OCI-LY7 (cell line): ENCODE results near the gene WDR37. TPM values are rescaled to one million over a fixed set of nuclear protein-coding genes. Genes with fewer than 3 reads are reported as not detected.

ENCODE experiments used
- BruUV-seq: library from RNA; stranded (reverse); fragments of 400-500 nt; replicated peaks from 2 replicates; lab custom pipeline; 2021; lab: Mats Ljungman, UMichigan
- CTCF ChIA-PET: fragments of 300-600 bp; sonication (Branson Sonifier 250); formaldehyde crosslinking; loops from one replicate; lab custom pipeline; 2022; ENCODE audit warnings: antibody characterized with exemption; ENCODE audit not compliant: unreplicated experiment; lab: Charles Lee
- POLR2A ChIA-PET: fragments of 300-600 bp; sonication (Branson Sonifier 250); formaldehyde crosslinking; loops from one replicate; lab custom pipeline; 2022; ENCODE audit warnings: antibody characterized with exemption; lab: Charles Lee
- DNase-seq: peaks from one replicate; pipeline ENCODE4 v3.0.0-alpha.2; 2015; ENCODE audit warnings: low spot score
- H2AFZ ChIP-seq: fragments of 200-600 bp; sonication (generic), shearing (Covaris generic); 2 replicates; pipeline ENCODE4 v1.6.1; 2014; ENCODE audit warnings: mild to moderate bottlenecking, antibody characterized with exemption, low read length, moderate library complexity
- H3K27ac ChIP-seq: fragments of 200-600 bp; sonication (generic); 2 replicates; pipeline ENCODE4 v1.5.1; 2014; ENCODE audit warnings: mixed run types, low read depth, mild to moderate bottlenecking, moderate library complexity, low read length, inconsistent platforms; ENCODE audit not compliant: poor library complexity, severe bottlenecking
- H3K36me3 ChIP-seq: fragments of 200-600 bp; sonication (generic); 2 replicates; pipeline ENCODE4 v1.6.1; 2014; ENCODE audit warnings: mild to moderate bottlenecking, antibody characterized with exemption, low read length, moderate library complexity, mixed read lengths; ENCODE audit not compliant: insufficient read depth
- H3K4me1 ChIP-seq: fragments of 200-600 bp; sonication (generic); 2 replicates; pipeline ENCODE4 v1.5.1; 2014; ENCODE audit warnings: mild to moderate bottlenecking, low read length; ENCODE audit not compliant: insufficient read depth, poor library complexity, severe bottlenecking
- H3K4me2 ChIP-seq: fragments of 200-600 bp; sonication (generic); 2 replicates; pipeline ENCODE4 v1.6.1; 2014; ENCODE audit warnings: mild to moderate bottlenecking, low read length
- H3K4me3 ChIP-seq: fragments of 200-600 bp; sonication (generic); 2 replicates; pipeline ENCODE4 v1.5.1; 2014; ENCODE audit warnings: mild to moderate bottlenecking, low read depth, low read length; ENCODE audit not compliant: poor library complexity, severe bottlenecking
- H3K79me2 ChIP-seq: fragments of 200-600 bp; sonication (generic); 2 replicates; pipeline ENCODE4 v1.6.1; 2016; ENCODE audit warnings: low read depth, mild to moderate bottlenecking, low read length, moderate library complexity, mixed read lengths; ENCODE audit not compliant: insufficient read depth
- H3K9me2 ChIP-seq: fragments of 200-600 bp; sonication (generic); 2 replicates; pipeline ENCODE4 v1.6.1; 2016; ENCODE audit warnings: mild to moderate bottlenecking, low read length, mixed read lengths; ENCODE audit not compliant: insufficient read depth
- H3K9me3 ChIP-seq: fragments of 200-600 bp; sonication (generic); 2 replicates; pipeline ENCODE4 v1.6.1; 2014; ENCODE audit warnings: mild to moderate bottlenecking, mixed run types, low read length, mixed read lengths
- H4K20me1 ChIP-seq: fragments of 200-600 bp; sonication (generic); 2 replicates; pipeline ENCODE4 v1.6.1; 2014; ENCODE audit warnings: mild to moderate bottlenecking, antibody characterized with exemption, low read length, moderate library complexity, mixed read lengths; ENCODE audit not compliant: insufficient read depth
- EZH2phosphoT487 ChIP-seq: fragments of 200-600 bp; sonication (generic); IDR thresholded peaks from 2 replicates; pipeline ENCODE4 v1.6.1; 2018; ENCODE audit warnings: low read depth, borderline replicate concordance, mild to moderate bottlenecking, mixed run types, antibody characterized with exemption, low read length, moderate library complexity, mixed read lengths
- intact Hi-C: fragments of 100-400 bp; cut with micrococcal nuclease; formaldehyde crosslinking; loops from one replicate; pipeline ENCODE4 v1.10.0; 2022; ENCODE audit not compliant: unreplicated experiment
- total RNA-seq, 2 experiments: library from RNA; depleted of rRNA in 1 of 2; stranded (reverse); fragments of >200 nt in 1 of 2; shearing (Covaris generic) in 1 of 2; gene quantifications; 2 replicates each; pipeline ENCODE4 v1.2.3, GENCODE V29; 2014 to 2022
- TF ChIP-seq, protein P1 (sequence below): fragments of 200-600 bp; sonication (generic); conservative IDR thresholded peaks from 2 replicates; pipeline ENCODE4 v1.5.1; 2014; ENCODE audit warnings: mild to moderate bottlenecking, antibody characterized with exemption, low read length, moderate library complexity, mixed read lengths

WDR37 gene
- total RNA-seq, 2 experiments from 2014 or later = 9.7 to 18.9 TPM

DNA sequence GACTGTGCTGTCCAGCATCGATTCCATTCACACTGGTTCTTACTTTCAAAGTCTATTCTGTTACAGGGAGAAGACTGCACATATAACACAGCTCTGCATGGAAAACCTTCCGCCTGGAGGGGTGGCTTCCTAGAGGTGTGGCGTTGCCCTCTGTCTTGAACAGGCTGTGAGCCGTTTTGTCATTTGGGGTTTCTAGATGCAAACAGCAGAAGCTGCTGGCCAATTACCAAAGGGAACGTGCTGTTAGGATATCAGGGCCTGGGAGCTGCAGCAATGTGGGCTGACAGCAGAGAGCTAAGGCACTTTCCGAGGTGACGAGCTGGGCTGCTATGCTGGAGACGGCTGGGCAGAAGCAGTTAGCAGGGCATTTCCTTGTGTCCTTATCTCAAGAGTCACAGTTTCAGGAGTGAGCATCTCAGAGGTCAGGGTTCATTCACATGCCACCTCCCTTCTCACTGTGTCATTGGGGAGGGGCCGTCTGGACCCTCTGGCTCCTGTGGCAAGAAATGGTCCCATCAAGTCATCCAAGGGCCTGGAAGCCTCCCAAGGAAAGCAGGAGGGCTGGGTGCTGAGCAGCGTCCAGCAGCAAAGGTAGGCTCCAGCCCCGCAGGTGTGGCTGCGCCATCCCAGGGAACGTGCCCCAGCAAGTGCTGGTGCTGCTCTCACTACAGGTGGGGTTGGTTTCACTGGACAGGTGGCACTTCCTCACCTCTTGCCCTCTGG is 106.5 kb downstream of the WDR37 start:
- Histone ChIP-seq H4K20me1 (no peaks in the 10 kb centered on the region), H3K36me3 (no peaks in the 10 kb centered on the region), H3K4me1 (no peaks in the 10 kb centered on the region), H3K79me2 (no peaks in the 10 kb centered on the region), H3K27ac (no peak overlapping the region), H3K9me2 (no peaks in the 10 kb centered on the region), H3K9me3 (no peaks in the 10 kb centered on the region), H2AFZ (no peak overlapping the region), H3K4me3 (no peak overlapping the region), H3K4me2 (no peak overlapping the region)
- ChIA-PET POLR2A (no interaction called here), CTCF (no interaction called here)
- DNase-seq = no peak
- TF ChIP-seq EZH2phosphoT487 = no peak
- TF ChIP-seq, protein P1, sequence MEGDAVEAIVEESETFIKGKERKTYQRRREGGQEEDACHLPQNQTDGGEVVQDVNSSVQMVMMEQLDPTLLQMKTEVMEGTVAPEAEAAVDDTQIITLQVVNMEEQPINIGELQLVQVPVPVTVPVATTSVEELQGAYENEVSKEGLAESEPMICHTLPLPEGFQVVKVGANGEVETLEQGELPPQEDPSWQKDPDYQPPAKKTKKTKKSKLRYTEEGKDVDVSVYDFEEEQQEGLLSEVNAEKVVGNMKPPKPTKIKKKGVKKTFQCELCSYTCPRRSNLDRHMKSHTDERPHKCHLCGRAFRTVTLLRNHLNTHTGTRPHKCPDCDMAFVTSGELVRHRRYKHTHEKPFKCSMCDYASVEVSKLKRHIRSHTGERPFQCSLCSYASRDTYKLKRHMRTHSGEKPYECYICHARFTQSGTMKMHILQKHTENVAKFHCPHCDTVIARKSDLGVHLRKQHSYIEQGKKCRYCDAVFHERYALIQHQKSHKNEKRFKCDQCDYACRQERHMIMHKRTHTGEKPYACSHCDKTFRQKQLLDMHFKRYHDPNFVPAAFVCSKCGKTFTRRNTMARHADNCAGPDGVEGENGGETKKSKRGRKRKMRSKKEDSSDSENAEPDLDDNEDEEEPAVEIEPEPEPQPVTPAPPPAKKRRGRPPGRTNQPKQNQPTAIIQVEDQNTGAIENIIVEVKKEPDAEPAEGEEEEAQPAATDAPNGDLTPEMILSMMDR = no peak
- BruUV-seq = no TSS peak
- intact Hi-C loops = no loop called here

DNA sequence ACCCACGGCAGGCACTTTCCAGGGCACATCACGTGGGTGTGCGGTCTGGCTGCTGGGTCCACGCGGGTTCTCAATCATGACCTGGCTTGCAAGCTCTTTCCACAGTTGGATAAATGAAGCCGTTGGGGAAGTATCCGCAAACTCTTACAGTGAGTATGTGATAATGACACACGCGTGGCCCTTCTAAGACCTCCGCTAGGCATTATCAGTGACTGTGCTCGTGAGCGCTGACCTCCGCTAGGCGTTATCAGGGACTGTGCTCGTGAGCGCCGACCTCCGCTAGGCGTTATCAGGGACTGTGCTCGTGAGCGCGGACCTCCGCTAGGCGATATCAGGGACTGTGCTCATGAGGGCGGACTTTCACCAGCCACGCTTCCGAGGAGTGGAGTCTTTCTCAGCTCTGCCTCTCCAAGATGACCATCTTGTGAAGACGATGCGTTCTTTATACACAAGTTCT is 107.0 kb downstream of the WDR37 start:
- no TSS peak for BruUV-seq
- ChIA-PET POLR2A (interaction anchor here (0.6 kb wide), 1 partner anchor 651 kb away, joined by 5 read pairs; no protein-coding TSS in a partner anchor), CTCF (no interaction called here)
- H3K9me2 ChIP-seq = no peaks in the 10 kb centered on the region
- H3K79me2 ChIP-seq = no peaks in the 10 kb centered on the region
- H3K9me3 ChIP-seq = no peaks in the 10 kb centered on the region
- TF ChIP-seq EZH2phosphoT487 = no peak
- TF ChIP-seq, protein P1 = no peak
- no peak overlapping the region for H3K4me3 ChIP-seq
- H3K27ac ChIP-seq = no peak overlapping the region
- no peaks in the 10 kb centered on the region for H4K20me1 ChIP-seq
- DNase-seq = no peak
- H2AFZ ChIP-seq = no peak overlapping the region
- intact Hi-C loops = no loop called here
- no peak overlapping the region for H3K4me2 ChIP-seq
- no peaks in the 10 kb centered on the region for H3K4me1 ChIP-seq
- H3K36me3 ChIP-seq = no peaks in the 10 kb centered on the region

DNA sequence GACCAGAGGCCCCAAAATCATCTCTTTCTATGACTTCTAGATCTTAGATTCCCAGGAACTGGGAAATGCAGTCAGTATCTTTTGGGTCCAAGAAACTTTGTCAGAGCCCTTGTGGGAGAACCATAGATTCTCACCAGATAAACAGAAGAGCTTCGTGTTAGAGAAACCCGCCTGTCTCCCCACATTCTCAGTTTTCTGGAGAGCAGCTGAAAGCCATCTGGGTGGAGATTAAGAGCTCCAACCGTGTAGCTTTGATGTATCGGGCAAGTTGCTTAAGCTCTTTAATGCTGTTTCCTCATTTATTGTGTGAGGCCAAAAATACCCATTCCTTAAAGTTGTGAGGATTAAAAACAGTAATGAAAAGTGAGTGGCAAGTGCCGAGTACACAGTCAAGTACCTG is 107.6 kb downstream of the WDR37 start:
- Histone ChIP-seq H3K27ac (no peak overlapping the region), H3K9me3 (no peaks in the 10 kb centered on the region), H3K79me2 (no peaks in the 10 kb centered on the region), H4K20me1 (no peaks in the 10 kb centered on the region), H3K4me1 (no peaks in the 10 kb centered on the region), H2AFZ (no peak overlapping the region), H3K4me3 (no peak overlapping the region), H3K4me2 (no peak overlapping the region), H3K9me2 (no peaks in the 10 kb centered on the region), H3K36me3 (no peaks in the 10 kb centered on the region)
- TF ChIP-seq EZH2phosphoT487 = no peak
- TF ChIP-seq, protein P1 = no peak
- ChIA-PET CTCF (no interaction called here), POLR2A (interaction anchor here (0.6 kb wide), 1 partner anchor 651 kb away, joined by 5 read pairs; no protein-coding TSS in a partner anchor)
- no TSS peak for BruUV-seq
- intact Hi-C loops = no loop called here
- DNase-seq = no peak
